Fibroblast of skin of scalp (primary cell): Measurements from ENCODE around the gene ARFGAP1.

Source experiments
- DNase-seq: peaks from one replicate; pipeline ENCODE4 v3.0.0-alpha.2; 2013

ARFGAP1 gene

DNA sequence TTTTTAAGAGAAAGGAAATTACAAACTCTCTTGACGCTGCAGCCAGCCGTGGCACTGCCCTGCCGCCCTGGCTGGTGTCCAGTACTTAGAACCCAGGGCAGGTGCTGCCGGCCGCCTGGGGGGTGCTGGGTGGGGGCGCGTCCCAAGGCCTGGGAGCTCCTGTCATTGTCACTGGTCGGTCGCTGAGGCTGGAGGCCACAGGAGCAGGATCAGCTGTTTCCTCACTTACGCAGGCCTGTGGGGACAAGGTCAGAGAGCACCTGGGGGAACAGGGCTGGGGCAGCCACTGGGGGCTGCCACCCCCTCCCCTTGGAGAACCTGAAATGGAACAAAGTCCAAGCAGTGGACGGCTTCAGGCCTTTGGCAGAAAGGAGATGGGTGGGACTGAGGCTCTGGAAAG lies 31.3 kb upstream of the ARFGAP1 start:
- DNase-seq = no peak

DNA sequence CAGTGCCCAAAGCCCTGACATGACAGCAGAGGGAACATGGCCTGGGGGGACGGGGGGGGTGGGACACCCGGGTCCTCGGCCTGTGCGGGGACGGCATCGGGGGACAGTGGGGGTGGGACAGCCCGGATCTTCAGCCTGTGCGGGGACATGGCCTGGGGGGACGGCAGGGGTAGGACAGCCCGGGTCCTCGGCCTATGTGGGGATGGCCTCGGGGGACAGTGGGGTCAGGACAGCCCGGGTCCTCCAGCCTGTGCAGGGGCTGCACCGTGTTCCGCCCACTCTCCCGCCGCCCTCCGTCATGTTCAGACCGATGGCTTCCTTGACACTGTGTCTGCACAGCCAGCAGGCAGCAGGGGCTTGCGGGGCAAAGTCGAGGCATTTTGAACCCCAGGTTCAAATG lies 29.9 kb upstream of the ARFGAP1 start:
- no peak for DNase-seq

DNA sequence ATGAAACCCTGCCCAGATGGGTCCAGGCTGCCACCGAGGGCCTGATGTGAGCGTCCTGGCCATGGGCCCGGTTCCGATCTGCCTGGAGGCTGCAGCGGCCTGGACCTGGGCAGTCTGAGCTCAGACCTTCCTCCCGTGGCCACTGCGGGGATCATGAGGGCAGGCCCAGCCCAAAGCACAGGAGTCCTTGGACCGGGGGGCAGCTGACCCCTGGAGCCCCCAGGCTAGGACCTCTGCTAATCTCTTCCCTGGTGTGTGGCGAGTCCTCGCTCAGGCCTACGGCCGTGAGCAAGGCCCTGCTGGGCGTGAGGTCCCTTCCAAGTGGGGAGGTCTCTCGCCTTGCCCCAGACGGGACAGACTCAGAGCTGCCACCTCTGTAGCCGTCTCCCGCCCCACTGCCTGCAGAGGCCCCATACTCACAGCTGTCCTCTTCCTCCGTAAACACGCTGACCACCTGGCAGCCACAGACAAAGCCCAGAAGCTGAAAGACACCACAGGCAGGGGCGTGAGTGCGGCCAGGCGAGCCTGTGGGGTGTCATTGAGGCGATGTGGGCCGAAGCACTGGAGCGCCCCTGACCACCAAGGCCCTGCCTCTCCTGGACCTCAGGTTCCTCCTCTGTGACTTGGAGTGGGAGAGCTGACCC lies 28.9 kb upstream of the ARFGAP1 start:
- DNase-seq = no peak

DNA sequence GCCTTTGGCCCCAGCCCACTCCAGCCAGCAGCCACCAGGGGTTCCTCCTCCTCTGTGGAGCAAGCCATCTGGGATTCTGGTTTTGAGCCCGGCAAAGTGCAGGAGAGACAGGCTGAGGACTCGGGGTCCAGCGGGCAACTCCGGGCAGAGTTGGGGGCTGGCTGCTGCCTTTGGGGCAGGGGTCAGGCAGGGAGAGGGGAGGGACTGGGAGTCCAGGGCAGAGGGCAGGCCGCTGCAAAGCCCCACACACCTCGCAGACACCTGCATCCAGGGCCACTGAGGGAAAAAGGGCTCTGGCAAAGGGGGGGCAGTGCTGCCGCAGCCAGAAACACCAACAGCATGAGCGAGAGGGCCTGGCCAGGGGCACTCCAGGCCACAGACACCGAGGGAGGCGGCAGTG lies 28.1 kb upstream of the ARFGAP1 start:
- DNase-seq = no peak

DNA sequence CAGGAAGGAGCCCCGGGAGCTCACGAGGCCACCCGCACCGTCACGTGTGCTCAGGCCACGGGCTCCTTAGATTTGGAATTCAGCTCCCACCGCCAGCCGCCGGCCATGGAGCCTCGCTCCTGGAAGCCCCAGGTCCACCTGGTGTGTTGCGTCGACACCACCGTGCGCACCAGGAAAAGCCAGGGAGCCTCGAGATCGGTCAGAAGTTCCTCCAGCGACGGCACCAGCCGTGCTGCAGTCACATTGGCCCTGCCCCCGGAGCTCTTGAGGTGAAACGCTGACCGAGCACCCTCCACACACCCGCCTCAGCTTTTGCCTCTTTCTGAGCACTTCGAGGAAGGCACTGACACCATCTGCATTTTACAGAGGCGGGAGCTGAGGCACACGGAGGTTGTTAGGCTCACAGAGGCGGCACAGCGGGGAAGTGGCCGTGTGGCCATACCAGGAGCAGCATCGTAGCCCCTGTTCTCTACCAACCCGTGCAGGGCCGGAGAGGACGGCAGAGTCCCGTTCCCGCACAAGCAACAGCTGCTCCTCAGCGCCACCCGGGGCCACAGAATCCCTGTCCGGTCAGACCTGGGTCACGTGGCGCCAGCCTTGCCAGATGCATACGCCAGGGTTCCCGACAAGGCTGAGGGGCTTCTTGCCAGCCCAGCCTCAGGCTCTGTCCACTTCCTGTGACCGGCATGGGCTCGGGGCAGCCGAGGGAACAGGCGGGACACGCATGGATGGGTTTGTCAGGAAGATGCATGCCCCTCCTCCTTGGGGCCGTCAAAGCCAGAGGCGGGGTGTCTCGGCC lies 25.9 kb upstream of the ARFGAP1 start:
- no peak for DNase-seq

DNA sequence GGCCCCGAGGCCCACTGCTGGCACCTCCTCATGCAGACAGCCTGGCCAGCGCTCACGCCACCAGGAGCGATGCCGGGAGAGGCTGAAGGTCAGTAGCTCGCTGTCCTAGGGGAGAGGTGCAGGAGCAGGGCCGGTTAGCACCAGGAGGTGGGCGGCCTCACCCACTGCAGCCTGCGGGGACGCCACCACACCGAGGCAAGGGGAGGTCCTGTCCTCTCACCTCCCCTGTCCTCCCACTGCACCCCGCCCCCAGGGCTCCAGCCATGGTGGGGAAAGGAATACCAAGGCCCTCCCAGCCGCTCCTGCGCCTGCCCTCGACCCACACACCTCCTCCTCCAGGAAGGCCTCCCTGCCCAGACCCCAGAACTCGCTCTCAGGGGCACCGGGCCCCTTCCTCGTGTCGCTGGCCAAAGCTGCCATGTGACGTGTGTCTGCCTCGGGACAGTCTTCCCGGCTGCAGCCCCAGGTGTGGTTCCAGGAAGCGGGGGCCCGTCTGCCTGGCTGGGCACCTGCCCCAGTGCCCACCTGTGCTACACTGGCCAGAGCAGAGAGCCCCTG lies 24.9 kb upstream of the ARFGAP1 start:
- no peak for DNase-seq

DNA sequence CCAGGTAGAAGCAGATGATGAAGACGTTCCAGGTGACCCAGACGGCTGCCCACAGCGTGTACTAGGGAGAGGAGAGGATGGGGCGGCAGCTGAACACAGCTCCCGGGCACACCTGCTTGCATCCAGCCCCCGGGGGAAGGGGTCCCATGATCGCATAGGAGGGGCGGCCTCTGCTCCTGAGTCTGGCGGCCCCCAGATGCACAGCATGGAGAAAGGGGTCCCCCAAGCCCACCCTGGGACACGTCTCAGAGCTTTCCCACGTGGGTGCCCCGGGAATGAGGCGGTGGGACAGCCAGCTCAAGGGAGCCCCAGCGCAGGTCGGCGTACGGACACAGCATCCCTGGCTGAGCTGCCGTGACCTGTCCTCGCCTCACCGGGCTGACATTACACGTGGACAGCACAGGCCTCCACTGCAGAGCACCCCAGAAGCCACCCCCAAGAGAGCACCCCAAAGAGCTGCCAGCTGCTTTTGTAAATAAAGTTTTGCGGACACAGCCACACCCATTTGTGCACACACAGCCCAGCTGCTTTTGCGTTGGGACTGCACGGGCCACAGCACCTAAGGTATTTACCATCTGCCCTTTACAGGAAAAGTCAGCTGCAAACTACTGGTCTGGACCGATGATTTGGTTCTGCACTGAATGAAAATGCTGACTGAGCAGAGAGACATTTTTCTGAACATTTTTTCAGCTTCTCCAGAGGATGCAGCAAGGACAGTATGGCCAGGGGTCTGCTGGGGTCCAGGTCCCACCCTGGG lies 23.6 kb upstream of the ARFGAP1 start:
- DNase-seq = no peak

DNA sequence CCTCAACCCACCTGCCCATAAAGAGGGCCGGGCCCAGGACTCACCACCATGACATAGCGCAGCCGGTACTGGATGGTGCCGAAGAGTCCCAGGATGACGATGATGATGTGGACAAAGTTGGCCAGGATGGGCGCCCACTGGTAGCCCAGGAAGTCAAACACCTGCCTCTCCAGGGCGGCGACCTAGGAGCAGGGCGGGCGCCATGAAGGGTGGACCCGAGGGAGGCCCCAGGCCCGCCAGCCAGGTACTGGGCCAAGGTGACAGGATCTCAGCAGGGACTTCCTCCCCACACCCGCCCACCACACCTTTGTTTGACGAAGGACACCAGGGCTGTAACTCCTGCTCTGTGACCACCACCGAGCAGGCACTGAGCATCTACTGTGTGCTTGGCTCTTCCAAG lies 22.7 kb upstream of the ARFGAP1 start:
- DNase-seq = no peak

DNA sequence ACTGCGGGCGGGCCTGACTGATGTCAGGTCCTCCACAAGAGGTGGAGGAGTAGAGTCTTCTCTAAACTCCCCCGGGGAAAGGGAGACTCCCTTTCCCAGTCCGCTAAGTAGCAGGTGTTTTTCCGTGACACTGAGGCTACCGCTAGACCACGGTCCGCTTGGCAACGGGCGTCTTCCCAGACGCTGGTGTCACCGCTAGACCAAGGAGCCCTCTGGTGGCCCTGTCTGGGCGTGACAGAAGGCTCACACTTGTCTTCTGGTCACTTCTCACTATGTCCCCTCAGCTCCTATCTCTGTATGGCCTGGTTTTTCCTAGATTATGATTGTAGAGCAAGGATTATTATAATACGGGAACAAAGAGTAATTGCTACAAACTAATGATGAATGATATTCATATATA lies 21.3 kb upstream of the ARFGAP1 start:
- peak; percentile 15 for DNase-seq

DNA sequence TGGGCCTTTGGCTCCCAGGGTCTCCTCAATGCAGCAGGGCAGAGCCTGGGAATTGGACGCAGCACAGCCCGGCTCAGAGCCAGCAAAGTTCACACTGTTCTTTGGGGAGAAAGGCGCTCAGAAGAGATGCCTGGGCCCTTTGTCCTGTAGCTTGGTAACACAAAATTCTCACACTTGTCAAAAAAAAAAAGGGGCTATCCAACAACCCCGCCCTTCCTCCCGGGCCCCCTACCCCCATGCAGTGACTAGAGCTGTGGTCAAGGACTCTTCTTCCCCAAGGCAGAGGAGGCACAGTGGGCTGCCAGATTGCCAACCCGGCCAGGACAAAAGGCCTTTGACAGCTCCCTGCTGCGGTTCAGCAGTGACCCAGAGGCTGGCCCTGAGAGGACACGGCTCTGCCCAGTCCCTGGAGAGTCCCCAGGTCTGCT lies 20.3 kb upstream of the ARFGAP1 start:
- DNase-seq = no peak

DNA sequence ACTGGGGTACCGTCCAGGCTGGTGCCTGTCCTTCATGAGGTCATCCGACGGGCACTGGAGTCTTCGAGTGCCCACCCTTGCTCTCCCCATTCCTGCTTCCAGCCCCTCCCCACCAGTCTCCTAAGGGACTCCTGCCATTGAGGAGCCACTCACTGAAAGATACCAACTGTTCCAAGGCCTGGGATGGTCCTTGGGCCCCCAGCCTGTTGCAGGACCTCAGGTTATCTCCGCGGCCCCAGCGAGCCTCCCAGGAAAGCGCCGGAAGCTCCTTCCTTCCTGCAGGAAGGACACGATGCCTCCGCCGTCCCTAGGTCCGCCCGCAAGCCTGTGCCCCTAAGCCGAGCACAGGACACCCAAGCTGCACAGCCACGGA lies 19.6 kb upstream of the ARFGAP1 start:
- no peak for DNase-seq

DNA sequence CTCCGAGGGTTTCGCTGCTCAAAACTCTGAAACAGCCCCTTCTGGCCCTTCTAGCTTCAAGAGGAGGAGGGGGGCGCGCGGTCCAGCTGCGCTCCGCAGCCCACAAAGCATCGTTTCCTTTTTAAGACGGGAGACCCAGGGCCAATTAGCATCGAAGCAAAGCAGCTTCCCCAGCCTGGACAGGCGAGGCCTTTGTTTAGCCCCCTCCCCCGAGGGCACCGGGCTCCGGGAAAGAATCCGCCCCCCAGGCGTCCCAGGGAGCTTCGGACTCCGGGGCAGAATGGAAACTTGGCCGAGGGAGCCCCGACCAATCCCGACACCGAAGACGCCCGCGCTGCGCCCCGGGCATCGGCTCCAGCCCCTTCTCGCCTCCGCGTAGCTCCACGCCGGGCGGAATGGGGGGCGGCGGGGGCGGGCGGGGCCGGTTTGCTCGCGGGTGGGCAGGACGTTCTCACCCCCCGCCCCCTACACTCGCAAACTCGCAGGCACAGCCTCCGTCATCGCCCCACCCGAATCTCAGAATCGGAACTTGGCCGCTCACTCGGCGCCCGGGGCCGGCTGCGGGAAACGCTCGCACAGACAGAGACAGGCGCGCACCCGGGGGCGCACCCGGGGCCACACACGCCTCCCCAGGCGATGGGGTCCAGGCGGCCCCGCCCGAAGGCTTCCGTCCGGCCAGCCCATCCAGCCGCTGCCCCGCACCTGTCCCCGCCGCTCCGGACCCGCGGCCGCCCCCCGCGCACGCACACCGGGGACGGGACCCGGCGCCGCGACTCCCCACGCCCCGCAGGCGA lies 19.0 kb upstream of the ARFGAP1 start:
- no peak for DNase-seq

DNA sequence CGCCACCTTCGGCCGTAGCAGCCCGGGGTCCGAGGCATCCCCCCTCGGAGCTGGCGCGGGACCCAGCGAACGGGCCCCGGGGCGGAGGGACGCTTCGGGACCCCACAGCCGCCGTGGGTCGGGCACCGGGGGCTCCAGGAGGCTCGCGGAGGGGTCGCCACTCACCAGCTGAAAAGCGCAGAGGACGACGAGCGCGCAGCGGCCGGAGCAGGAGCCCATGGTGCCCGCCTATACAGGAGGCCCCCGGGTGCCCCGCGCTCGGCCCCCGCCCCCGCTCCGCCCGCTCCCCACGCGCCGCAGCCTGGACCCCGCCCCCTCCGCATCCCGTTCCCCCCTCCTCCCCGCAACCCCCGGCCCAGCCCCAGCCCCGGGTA lies 18.4 kb upstream of the ARFGAP1 start, which contains the start of gene NKAIN4:
Gene NKAIN4, minus strand, starts transcription at position 232 of the 374 bp plus-strand sequence. Its CDS starts 13 bp downstream, at position 219.
- no peak for DNase-seq

DNA sequence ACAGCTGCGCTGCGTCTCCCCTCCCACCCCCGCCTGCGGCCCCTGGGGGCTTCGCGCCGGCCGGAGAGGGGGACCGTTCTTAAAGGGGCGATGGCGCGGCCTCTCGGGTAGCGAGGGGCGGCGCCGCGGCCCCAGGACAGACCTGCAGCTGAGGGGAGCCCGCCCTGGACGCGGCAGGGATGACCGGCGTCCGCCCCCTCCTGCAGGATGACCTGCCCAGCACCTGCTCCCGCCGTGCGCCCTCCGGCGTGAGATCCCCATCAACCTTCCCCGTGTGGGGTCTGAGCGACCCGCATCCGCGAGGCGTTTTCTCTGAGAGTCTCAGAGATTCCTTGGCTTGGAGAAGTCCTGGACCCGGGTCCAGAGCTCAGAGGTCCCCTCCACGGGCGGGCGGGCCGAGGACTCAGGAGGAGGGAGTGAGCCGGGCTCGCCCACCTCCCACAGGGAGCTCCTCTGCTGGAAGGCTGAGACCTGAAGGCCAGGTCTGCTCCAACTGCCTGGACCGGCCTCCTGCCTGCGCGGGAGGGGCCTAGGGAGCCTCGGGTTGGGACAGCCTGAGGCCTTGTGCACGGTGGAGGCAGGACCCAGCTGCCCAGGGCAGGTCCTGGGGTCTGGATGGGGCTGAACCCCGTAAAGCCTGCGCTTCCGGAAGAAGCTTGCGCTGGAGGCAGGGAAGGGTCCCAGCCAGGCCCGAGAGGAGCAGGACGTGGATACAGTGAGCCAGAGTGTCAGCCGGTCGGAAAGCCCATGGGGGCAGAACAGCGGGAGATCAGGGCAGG lies 17.8 kb upstream of the ARFGAP1 start:
- no peak for DNase-seq

DNA sequence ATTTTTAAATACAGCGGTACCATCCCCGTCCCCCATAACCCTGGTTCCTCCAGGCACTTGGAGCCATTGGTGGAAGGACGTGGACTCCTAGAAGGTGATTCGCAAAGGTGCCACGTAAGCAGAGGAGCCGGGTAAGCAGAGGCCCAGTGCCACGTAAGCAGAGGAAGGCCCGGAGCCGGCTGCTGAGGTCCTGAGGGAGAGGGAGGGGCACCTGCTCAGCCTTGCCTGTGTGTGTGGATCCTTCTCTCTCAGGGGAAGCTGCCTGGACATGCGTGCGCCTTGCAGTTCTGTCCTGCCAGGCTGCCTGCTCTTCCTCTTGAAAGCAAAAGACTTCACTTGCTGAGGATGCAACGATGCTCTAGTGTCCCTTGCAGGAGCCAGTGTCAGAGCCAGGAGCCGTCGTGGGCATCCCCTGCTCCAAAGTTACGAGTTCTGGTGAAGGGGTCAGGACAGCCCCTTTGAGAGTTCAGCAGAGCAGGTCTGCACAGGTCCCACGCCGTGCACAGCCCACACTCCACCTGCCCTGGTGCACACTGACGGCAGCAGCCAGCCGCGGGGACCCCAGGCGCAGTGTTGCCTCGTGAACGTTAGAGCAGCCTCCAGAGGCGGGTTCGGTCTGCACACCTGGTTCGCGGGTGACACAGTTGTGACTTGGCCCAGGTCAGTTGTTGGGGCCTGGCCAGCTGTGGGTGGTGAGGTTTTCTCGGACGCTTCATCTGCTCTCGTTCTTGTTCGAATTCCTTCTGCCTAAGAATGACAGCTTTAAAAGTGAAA lies 16.5 kb upstream of the ARFGAP1 start:
- no peak for DNase-seq

DNA sequence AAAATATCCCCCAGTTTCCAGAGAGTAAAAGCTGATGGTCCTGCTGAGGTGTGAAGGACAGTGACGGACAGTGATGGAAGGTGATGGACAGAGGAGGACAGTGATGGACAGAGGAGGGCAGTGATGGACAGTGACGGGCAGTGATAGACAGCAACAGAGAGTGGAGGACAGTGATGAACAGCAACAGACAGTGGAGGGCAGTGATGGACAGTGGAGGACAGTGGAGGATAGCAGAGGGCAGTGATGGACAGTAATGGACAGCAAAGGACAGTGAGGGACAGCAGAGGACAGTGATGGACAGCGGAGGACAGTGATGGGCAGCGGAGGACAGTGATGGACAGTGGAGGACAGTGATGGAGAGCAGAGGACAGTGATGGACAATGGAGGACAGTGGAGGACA lies 15.7 kb upstream of the ARFGAP1 start:
- DNase-seq = no peak

DNA sequence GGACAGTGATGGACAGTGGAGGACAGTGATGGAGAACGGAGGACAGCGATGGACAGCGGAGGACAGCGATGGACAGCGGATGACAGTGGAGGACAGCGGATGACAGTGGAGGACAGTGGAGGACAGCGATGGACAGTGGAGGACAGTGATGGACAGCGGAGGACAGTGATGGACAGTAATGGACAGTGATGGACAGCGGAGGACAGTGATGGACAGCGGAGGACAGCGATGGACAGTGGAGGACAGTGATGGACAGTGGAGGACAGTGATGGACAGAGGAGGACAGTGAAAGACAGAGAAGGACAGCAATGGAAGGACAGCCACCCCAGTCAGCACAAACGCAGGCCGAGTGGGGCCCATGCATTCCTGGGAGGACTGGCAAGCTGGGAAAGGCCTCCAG lies 15.0 kb upstream of the ARFGAP1 start:
- DNase-seq = no peak

DNA sequence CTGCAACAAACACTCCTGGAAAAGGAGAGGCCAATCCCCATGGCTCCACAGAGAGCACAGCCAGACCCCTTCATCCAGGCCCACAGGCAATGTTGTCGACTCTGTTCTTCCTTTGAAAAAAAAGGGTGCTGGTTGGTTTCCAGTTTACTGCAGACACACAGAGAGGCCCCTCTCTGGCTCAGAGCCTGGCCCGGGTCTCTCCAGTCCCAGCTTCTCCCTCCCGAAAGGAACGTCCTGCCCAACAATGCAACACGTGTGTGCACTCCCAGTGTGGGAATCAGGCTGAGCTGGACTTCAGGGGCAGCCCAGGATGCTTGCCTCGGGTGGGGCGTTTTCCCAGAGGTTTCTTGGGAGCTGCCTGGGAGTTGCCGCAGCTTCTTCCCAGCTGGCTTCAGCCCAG lies 13.8 kb upstream of the ARFGAP1 start:
- DNase-seq = peak; percentile 35

DNA sequence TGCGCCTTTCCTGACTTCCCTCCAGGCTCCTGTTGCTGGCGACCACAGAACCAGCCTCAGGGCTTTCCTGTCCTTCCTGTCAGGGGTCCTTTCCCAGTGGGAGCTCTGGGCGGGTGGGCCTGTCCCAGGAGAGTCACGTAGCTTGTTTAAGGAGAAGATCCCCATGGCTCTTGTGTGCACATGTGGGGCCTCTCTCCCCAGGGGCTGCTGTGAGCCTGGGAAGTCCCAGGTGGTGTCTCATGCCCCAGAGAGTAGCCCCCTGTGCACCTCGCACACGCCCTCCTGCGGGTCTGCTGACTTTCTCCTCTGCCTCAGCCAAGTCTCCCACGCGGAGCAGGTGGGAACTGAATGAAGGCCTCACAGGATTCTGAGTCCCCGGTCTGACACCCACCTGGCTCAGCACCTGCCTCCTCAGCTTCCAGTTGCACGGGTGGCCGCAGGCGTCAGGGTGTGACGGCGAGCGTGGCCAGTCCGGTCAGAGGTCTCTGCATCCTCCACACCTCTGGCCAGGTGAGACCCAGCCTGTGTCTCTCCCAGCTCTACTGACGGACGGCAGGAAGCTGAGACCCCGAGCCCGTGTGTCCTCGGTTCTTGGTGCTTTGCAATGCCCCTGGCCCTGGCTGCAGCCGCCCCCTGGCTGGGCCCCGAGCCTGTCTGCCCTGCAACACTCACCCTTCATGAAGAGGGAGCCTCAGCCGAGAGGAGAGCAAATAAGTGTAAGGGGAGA lies 12.7 kb upstream of the ARFGAP1 start:
- no peak for DNase-seq

DNA sequence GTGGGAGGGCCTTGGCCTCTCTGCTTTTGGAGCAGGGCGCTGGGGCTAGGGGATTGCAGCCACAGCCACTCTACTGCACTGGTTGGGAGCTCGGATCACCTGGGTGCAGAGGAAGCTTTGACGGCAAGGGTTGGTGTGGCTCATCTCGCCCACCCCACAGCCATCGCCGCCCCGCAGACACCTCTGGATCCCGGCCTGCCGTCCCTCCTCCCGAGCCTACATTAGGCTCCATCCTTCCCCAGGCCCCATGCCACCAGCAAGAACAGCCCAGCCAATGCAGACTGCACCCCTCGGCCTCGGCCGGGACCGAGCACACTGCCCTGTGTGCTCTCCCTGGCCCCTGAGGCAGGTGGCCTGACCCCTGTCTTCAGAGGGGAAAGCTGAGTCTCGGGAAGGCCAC lies 12.1 kb upstream of the ARFGAP1 start:
- DNase-seq = no peak
